Gastrocnemius medialis (tissue), 4 donors: Measurements from ENCODE around the gene SPACA9. TPM values are rescaled to one million over a fixed set of nuclear protein-coding genes. Genes with fewer than 3 reads are reported as not detected.

Experiments used
- ATAC-seq, 2 donors: fragments of 150-250 bp; one replicate each; pipeline ENCODE4 v1.9.1; 2016
- DNase-seq, 2 donors: peaks; one replicate each; pipeline ENCODE4 v3.0.0-alpha.2; 2019
- H3K27ac ChIP-seq, 4 donors: fragments of 200-600 bp; sonication (generic); 1 replicate in 1 of 4; 2 replicates in 3 of 4; pipeline ENCODE4 v1.5.1; 2016 to 2018; ENCODE audit warnings: mild to moderate bottlenecking in 2 of 4, moderate library complexity in 1 of 4
- H3K27me3 ChIP-seq, 3 donors: fragments of 200-600 bp; sonication (generic) in 2 of 3; 1 replicate in 1 of 3; 2 replicates in 2 of 3; pipeline versions ENCODE4 v1.5.1 to v1.6.0; 2016 to 2019; ENCODE audit warnings: mild to moderate bottlenecking in 1 of 3, moderate library complexity in 1 of 3
- H3K36me3 ChIP-seq, 2 donors: fragments of 200-600 bp; sonication (generic) in 1 of 2; one replicate each; pipeline ENCODE4 v1.5.1; 2017 to 2018
- H3K4me1 ChIP-seq, 2 donors: fragments of 200-600 bp; sonication (generic) in 1 of 2; one replicate each; pipeline ENCODE4 v1.5.1; 2016 to 2017; ENCODE audit warnings: mild to moderate bottlenecking in 2 of 2
- H3K4me3 ChIP-seq, 4 donors: fragments of 200-600 bp; sonication (generic) in 3 of 4; 1 replicate in 1 of 4; 2 replicates in 3 of 4; pipeline ENCODE4 v1.5.1; 2016 to 2019; ENCODE audit warnings: mild to moderate bottlenecking in 2 of 4
- H3K9me3 ChIP-seq, 3 donors: fragments of 200-600 bp; sonication (generic) in 2 of 3; 1 replicate in 1 of 3; 2 replicates in 2 of 3; pipeline ENCODE4 v1.5.1; 2016 to 2019
- POLR2A ChIP-seq, 2 donors: fragments of 450-650 bp; IDR thresholded peaks; one replicate each; pipeline ENCODE4 v1.6.1; 2017; ENCODE audit warnings: antibody characterized with exemption in 2 of 2, mild to moderate bottlenecking in 2 of 2, moderate library complexity in 2 of 2
- in situ Hi-C, 4 donors: fragments of 200-750 bp; cut with MboI; loops; one replicate each; pipeline versions ENCODE4 v1.15.0 to v1.8.0; 2017; ENCODE audit warnings: low sequenced_read_pairs in 4 of 4
- intact Hi-C: fragments of 100-400 bp; cut with DNase I; formaldehyde crosslinking; loops from one replicate; pipeline ENCODE4 v1.15.1; 2023; ENCODE audit warnings: low total_unique reads
- total RNA-seq, 4 donors: library from RNA; depleted of rRNA; stranded (reverse); fragments of >200 nt; gene quantifications; one replicate each; pipeline versions ENCODE4 v1.1.0 to v1.2.3, GENCODE V29; 2016
- TF ChIP-seq, protein P1 (sequence below), 5 experiments: fragments of 450-650 bp in 3 of 5; fragments of 200-600 bp in 2 of 5; sonication (generic) in 2 of 5; IDR thresholded peaks in 4 of 5; conservative IDR thresholded peaks in 1 of 5; 1 replicate in 4 of 5; 2 replicates in 1 of 5; pipeline ENCODE4 v1.5.1; 2016 to 2019; ENCODE audit warnings: antibody characterized with exemption in 5 of 5, mild to moderate bottlenecking in 3 of 5, moderate library complexity in 3 of 5

SPACA9 gene
- total RNA-seq, 4 donors from 2014 or later: 0.24 to 2.5 (median 1.0) TPM

DNA sequence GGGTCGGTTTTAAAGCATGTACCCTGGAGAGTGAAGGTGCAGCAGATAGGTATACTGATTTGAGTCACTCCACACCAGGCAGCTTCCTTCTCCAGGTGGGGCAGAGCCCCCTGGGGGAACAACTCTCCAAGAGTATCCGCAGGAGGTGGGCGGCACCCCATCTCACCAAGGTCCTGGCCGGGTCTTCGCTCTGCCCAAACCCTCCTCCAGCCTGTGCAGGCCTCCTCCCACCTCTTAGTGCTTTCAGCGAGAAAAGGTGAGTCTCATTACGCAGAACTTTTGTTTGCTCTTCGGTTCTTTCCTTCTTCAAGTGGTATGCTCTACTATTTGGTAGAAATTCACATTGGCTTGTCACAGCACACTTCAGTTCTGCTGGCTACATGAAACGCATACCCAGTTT lies 13.7 kb downstream of the SPACA9 start:
- Histone ChIP-seq H3K4me1 (no peaks in the 10 kb centered on the region), H3K4me3 (no peak overlapping the region), H3K9me3 (no peaks in the 10 kb centered on the region), H3K27me3 (no peaks in the 10 kb centered on the region), H3K36me3 (peaks cover 0 to 40% of the 10 kb centered on the region in 2 donors), H3K27ac (no peak overlapping the region)
- TF ChIP-seq, protein P1, sequence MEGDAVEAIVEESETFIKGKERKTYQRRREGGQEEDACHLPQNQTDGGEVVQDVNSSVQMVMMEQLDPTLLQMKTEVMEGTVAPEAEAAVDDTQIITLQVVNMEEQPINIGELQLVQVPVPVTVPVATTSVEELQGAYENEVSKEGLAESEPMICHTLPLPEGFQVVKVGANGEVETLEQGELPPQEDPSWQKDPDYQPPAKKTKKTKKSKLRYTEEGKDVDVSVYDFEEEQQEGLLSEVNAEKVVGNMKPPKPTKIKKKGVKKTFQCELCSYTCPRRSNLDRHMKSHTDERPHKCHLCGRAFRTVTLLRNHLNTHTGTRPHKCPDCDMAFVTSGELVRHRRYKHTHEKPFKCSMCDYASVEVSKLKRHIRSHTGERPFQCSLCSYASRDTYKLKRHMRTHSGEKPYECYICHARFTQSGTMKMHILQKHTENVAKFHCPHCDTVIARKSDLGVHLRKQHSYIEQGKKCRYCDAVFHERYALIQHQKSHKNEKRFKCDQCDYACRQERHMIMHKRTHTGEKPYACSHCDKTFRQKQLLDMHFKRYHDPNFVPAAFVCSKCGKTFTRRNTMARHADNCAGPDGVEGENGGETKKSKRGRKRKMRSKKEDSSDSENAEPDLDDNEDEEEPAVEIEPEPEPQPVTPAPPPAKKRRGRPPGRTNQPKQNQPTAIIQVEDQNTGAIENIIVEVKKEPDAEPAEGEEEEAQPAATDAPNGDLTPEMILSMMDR (IDR thresholded peaks at IDR 0.05 in 4 of 5, conservative IDR thresholded peaks at IDR 0.05 in 1 of 5): no peak
- no peak for TF ChIP-seq POLR2A (IDR thresholded peaks at IDR 0.05)
- in situ Hi-C loops (no loop called here), intact Hi-C loops (no loop called here)
- ATAC-seq: no peak
- no peak for DNase-seq

DNA sequence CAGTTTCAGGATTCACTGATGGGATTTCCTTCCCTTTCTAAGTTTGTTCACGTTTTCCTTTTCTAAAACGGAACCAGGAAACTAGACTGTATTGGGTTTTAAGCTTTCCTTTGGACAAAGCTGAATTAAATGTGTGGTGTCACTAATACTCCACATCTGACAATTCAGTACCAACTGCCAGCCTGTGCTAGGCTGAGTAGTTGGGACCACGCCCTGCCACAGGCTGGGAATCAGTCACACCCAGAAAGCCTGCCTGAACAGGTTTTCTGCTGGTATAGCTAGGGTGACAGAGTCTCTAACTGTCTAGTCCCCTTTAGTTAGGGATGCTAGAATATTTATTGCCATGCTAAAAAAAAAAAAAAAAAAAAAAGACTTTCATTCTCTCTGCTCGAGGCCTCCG lies 15.6 kb downstream of the SPACA9 start:
- no peaks in the 10 kb centered on the region for H3K9me3 ChIP-seq
- no peak for TF ChIP-seq POLR2A (IDR thresholded peaks at IDR 0.05)
- TF ChIP-seq, protein P1 (IDR thresholded peaks at IDR 0.05 in 4 of 5, conservative IDR thresholded peaks at IDR 0.05 in 1 of 5): no peak
- no peak for DNase-seq
- no peak overlapping the region for H3K4me3 ChIP-seq
- no peaks in the 10 kb centered on the region for H3K27me3 ChIP-seq
- intact Hi-C loops (no loop called here), in situ Hi-C loops (no loop called here)
- no peak for ATAC-seq
- no peaks in the 10 kb centered on the region for H3K4me1 ChIP-seq
- H3K36me3 ChIP-seq: peaks cover 0 to 58% of the 10 kb centered on the region in 2 donors
- no peak overlapping the region for H3K27ac ChIP-seq

DNA sequence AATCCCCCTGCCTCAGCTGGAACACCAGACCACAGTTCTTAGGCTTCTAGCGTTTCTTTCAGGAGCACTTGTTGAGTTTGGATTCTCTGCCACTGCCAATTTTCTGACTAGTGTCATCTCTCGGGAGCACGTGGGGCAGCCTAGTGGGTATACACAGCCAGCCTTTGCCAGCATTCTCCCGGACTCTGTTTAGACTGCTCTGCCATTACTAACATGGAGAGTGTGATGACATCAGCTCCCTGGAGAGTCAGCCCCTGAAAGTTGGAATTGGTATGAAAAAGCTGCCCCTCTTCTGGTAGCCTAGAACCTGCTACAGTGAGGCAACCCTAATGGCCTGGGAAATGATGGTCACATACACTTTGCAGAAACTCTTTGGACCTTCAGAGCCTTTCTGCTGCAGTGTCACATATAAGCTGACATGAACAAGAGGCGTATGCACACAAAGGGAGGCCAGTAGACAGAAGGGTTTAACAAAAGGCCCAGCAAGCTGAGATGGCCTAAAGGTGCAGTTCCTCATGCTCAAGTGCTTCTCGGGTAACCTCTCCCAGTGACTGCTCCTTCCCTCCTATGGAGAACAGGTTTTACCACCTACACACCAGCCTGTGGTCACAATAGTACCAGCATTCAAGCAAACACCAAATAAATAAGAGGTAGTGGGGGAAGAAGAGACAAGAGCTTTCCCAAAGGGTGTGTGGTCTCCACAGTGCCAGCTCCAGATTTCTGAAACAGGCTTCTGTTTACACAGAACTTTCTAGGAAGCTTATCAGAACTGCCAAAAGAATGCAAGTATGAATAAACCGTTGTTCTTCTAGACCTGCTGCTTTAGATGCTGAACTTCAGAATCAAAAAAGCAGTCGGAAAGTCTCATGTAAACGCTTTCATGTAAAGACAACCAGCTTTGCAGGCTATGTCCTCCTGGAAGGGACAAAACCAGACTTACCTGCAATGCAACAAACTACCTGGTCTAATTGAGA lies 16.5 kb downstream of the SPACA9 start:
- intact Hi-C loops: no loop called here

DNA sequence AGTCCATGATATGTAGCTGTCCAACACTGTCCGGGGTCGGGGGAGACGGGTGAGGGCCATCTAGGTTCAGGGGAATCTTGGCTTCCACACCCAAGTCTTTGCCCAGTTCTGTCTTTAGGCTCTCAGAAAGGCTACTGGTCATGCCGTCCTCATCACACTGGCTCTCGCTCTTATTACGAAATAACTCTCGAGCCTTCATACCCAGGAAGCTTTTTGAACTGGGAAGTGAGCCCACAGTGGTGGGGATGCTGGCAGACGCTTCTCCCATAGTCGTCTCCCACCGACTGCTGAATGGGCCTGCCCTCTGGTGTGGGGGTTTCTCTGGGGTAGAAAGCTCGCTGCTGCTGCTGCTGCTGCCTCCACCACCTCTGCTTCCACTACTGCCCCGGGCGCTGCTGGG lies 17.6 kb downstream of the SPACA9 start:
- Histone ChIP-seq H3K36me3 (peaks cover 0 to 77% of the 10 kb centered on the region in 2 donors), H3K27me3 (no peaks in the 10 kb centered on the region), H3K27ac (no peak overlapping the region), H3K4me1 (no peaks in the 10 kb centered on the region), H3K9me3 (no peaks in the 10 kb centered on the region), H3K4me3 (no peak overlapping the region)
- ATAC-seq: no peak
- TF ChIP-seq, protein P1 (IDR thresholded peaks at IDR 0.05 in 4 of 5, conservative IDR thresholded peaks at IDR 0.05 in 1 of 5): no peak
- no peak for TF ChIP-seq POLR2A (IDR thresholded peaks at IDR 0.05)
- no peak for DNase-seq
- in situ Hi-C loops: no loop called here
- intact Hi-C loops: no loop called here

More for the DNA sequence above, 16.5 kb downstream of the SPACA9 start:
- Histone ChIP-seq H3K36me3 (peaks cover 0 to 66% of the 10 kb centered on the region in 2 donors), H3K4me3 (no peak overlapping the region), H3K9me3 (no peaks in the 10 kb centered on the region), H3K27me3 (no peaks in the 10 kb centered on the region), H3K4me1 (no peaks in the 10 kb centered on the region), H3K27ac (no peak overlapping the region)
- TF ChIP-seq, protein P1 (IDR thresholded peaks at IDR 0.05 in 4 of 5, conservative IDR thresholded peaks at IDR 0.05 in 1 of 5): no peak
- no peak for TF ChIP-seq POLR2A (IDR thresholded peaks at IDR 0.05)
- ATAC-seq: no peak
- in situ Hi-C loops: no loop called here
- DNase-seq: no peak
